Subcutaneous adipose tissue (tissue), 4 donors: Measurements from ENCODE around the gene TMEM119. TPM values are rescaled to one million over a fixed set of nuclear protein-coding genes. Genes with fewer than 3 reads are reported as not detected.

ENCODE experiments used
- total RNA-seq, 4 donors: library from RNA; depleted of rRNA; stranded (reverse); fragments of >200 nt; gene quantifications; one replicate each; pipeline ENCODE4 v1.1.0, GENCODE V29; 2016
- TF ChIP-seq, protein P1 (sequence below): fragments of 450-650 bp; IDR thresholded peaks from one replicate; pipeline ENCODE4 v1.5.1; 2016; ENCODE audit warnings: low read depth, mild to moderate bottlenecking, control low read depth, antibody characterized with exemption, moderate library complexity

Gene TMEM119
- total RNA-seq, 4 donors from 2014 or later, result 7.8 to 20.5 (median 12.1) TPM

DNA sequence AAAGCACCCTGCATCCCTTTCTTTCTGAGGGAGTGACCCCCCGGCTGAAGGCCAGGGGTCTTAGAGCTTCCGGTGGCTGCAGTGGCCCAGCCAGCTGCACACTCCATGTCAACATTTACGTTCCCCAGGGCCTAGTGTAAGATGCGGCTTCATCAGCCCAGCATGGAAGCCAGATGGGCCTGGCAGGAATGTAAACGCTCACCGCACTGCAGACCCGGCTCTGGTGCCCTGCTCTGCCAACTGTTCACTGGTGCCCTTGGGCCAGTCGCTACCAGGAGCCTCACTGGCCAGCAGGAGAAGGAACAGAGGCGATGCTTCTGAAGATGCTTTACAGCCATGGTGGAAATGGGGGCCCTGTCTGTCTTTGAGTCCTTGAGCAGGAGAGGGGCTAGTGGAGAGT is 8.6 kb upstream of the TMEM119 start:
- TF ChIP-seq, protein P1, sequence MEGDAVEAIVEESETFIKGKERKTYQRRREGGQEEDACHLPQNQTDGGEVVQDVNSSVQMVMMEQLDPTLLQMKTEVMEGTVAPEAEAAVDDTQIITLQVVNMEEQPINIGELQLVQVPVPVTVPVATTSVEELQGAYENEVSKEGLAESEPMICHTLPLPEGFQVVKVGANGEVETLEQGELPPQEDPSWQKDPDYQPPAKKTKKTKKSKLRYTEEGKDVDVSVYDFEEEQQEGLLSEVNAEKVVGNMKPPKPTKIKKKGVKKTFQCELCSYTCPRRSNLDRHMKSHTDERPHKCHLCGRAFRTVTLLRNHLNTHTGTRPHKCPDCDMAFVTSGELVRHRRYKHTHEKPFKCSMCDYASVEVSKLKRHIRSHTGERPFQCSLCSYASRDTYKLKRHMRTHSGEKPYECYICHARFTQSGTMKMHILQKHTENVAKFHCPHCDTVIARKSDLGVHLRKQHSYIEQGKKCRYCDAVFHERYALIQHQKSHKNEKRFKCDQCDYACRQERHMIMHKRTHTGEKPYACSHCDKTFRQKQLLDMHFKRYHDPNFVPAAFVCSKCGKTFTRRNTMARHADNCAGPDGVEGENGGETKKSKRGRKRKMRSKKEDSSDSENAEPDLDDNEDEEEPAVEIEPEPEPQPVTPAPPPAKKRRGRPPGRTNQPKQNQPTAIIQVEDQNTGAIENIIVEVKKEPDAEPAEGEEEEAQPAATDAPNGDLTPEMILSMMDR, result no peak

DNA sequence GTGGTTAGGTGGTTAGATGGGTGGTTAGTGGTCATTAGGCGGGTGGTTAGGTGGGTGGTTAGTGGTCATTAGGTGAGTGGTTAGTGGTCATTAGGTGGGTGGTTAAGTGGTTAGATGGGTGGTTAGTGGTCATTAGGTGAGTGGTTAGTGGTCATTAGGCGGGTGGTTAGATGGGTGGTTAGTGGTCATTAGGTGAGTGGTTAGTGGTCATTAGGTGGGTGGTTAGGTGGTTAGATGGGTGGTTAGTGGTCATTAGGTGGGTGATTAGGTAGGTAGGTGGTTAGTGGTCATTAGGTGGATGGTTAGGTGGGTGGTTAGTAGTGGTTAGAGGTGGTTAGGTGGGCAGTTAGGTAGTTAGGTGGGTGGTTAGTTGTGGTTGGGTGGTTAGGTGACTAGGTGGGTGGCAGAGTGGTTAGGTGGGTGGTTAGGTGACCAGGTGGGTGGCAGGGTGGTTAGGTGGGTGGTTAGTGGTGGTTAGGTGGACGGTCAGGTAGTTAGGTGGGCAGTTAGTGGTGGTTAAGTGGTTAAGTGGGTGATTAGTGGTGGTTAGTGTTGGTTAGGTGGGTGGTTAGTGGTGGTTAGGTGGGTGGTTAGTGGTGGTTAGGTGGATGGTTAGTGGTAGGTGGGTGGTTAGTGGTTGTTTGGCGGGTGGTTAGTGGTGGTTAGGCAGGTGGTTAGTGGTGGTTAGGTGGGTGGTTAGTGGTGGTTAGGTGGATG is 8.0 kb upstream of the TMEM119 start:
- TF ChIP-seq, protein P1, result no peak

DNA sequence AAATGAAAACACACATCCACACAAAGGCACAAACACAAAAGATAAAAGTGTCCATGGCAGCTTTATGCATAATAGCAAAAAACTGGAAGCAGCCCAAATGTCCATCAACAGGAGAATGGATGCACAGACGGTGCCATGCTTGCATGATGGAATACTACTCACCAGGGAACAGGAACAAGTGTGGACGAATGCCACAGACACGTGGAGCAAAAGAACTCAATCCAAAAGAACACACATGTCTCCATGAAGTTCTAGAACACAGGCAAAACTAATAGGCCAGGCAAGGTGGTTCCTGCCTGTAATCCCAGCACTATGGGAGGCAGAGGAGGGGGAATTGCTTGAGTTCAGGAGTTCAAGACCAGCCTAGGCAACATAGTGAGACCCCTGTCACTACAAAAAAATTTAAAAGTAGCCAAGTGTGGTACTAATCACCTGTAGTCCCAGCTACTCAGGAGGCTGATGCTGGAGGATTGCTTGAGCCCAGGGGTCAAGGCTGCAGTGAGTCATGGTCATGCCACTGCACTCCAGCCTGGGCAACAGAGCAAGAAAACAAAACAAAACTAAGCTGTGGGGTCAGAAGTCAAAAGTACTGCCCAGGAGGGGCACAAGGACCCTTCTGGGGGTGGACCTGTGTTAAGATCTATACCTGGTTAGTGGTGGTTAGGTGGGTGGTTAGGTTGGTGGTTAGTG is 7.3 kb upstream of the TMEM119 start:
- TF ChIP-seq, protein P1, result no peak

DNA sequence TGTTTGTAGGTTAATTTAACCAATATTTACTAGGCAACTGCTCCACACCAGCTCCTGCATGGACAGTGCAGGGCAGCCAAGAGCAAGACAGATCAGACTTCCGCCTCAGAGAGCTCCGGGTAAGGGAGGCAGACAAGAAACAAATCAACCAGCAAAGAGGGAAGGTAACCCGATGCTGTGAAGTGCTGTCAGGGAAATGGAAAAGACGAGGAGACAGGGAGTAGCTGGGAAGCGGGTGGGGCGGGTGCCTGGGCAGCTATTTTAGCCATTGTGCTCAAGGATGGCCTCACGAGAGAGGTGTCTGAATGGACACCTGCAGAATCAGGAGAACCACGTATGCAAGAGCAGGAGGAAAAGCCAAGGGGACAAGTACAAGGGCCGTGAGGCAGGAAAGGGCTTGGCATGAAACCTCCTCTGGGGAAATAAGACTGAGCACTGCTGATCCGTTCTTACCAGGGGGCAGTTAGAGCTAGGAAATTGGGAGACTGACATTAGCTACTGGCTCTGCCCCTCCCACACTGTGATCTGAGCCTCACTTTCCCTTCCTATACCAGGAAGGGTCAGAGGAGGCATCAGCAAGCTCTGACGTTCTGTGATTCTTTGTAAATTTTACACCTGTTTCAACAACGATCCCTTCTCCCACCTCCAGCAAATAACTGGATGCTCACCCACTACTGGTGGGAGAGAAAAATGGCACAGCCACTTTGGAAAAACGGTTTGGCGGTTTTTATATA is 6.5 kb upstream of the TMEM119 start:
- TF ChIP-seq, protein P1, result no peak

DNA sequence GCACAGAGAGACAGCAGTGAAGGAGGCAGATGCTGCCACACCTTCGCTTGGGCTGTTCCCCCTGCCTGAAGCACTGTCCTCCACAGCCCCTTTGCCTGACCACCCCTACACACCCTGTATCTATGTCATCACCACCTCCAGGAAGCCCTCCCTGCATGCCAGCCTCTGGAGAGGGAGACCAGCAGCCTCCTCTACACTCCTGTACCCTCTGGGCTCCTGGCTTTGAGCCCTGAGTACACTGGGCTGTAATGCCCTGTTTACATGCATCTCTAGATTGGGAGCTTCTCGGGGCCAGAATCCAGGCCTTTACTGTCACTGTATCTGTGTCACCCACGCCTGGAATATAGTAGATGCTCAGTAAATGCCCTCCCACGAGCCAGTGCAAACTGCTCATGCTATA is 5.9 kb upstream of the TMEM119 start:
- TF ChIP-seq, protein P1, result no peak

DNA sequence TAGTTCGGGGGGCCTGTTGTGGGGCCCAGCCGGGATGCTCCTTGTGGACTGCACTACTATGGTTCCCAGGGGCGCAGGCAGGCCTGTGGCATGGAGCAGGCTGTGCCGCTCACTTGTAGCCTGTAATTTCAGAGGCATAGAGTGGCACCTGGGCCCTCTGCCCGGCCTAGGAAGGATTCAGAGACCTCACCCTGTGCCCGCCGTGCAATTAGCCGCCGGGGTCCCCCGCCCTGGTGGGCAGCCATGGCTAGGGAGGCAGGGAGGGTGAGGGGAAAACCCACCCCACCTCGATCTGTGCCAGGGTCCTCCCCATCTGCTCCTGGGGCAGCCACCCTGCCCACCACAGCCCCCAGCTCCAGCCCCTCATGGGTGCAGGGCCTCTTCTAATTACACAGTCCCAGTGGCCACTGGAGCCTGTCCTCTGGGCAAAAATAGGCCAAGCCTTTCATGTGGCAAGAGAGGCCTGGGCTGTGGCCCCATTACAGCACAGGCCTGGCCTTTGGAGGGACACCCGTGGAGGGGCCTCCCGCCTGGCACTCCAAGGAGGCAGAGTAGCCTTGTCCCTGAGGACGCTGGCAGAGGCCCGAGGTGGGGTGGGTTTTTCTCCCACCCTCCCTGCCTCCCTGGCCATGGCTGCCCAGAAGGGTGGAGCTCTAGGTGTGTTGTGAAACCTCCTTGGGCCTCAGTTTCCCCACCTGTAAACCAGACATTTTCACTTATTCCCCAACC is 5.3 kb upstream of the TMEM119 start:
- TF ChIP-seq, protein P1, result no peak
